Omental fat pad (tissue), 4 donors: ENCODE results near the gene ZP3. TPM values are rescaled to one million over a fixed set of nuclear protein-coding genes. Genes with fewer than 3 reads are reported as not detected.
"Not testable (repeated sequence)": the region's sequence is repeated elsewhere in the genome, so short reads cannot be mapped to it uniquely, and the experiment has no call there.

Source experiments
- ATAC-seq: fragments of 150-250 bp; one replicate; pipeline ENCODE4 v1.9.1; 2016; ENCODE audit warnings: mild to moderate bottlenecking, moderate library complexity; ENCODE audit not compliant: low FRiP score
- DNase-seq: peaks from one replicate; pipeline ENCODE4 v3.0.0-alpha.2; 2019; ENCODE audit warnings: low spot score
- total RNA-seq, 4 donors: library from RNA; depleted of rRNA; stranded (reverse); fragments of >200 nt; gene quantifications; one replicate each; pipeline ENCODE4 v1.1.0, GENCODE V29; 2016
- TF ChIP-seq, protein P1 (sequence below), 3 donors: fragments of 450-650 bp; IDR thresholded peaks; one replicate each; pipeline ENCODE4 v1.5.1; 2016 to 2017; ENCODE audit warnings: antibody characterized with exemption in 3 of 3, mild to moderate bottlenecking in 3 of 3, moderate library complexity in 2 of 3

ZP3 gene
- total RNA-seq, 4 donors from 2014 or later: 0.48 to 2.6 (median 0.65) TPM; not detected in 1

DNA sequence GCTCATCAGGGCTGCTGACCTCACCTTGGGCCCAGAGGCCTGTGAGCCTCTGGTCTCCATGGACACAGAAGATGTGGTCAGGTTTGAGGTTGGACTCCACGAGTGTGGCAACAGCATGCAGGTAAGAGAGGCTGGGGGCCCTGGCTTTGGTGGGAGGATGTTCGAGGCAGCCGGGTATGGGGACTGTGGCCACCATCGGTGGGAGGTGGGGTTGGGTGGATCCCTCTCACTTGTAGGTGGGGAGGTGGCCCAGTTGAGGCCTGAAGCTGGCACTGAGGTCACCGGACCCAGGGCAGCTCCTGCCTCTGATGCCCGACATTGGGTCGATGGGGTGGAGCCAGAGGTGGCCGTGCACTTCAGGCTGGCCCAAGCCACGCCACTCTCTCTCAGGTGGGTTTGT, 406 bp downstream of the ZP3 start:
- TF ChIP-seq, protein P1, sequence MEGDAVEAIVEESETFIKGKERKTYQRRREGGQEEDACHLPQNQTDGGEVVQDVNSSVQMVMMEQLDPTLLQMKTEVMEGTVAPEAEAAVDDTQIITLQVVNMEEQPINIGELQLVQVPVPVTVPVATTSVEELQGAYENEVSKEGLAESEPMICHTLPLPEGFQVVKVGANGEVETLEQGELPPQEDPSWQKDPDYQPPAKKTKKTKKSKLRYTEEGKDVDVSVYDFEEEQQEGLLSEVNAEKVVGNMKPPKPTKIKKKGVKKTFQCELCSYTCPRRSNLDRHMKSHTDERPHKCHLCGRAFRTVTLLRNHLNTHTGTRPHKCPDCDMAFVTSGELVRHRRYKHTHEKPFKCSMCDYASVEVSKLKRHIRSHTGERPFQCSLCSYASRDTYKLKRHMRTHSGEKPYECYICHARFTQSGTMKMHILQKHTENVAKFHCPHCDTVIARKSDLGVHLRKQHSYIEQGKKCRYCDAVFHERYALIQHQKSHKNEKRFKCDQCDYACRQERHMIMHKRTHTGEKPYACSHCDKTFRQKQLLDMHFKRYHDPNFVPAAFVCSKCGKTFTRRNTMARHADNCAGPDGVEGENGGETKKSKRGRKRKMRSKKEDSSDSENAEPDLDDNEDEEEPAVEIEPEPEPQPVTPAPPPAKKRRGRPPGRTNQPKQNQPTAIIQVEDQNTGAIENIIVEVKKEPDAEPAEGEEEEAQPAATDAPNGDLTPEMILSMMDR (IDR thresholded peaks at IDR 0.05): no peak
- ATAC-seq (no peak), DNase-seq (no peak)

DNA sequence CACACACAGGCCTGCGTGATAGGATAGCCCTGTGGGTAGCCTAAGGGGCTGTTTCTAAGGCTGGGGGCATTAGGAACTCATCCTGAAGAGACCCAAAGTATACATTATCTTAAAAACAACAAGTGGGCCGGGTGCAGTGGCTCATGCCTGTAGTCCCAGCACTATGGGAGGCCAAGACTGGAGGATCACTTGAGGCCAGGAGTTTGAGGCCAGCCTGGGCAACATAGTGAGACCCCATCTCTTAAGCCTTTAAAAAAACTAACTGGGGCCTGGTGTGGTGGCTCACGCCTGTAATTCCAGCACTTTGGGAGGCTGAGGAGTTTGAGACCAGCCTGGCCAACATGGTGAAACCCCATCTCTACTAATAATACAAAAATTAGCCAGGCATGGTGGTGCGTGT, 808 bp downstream of the ZP3 start:
- not testable (repeated sequence) for ATAC-seq, DNase-seq

DNA sequence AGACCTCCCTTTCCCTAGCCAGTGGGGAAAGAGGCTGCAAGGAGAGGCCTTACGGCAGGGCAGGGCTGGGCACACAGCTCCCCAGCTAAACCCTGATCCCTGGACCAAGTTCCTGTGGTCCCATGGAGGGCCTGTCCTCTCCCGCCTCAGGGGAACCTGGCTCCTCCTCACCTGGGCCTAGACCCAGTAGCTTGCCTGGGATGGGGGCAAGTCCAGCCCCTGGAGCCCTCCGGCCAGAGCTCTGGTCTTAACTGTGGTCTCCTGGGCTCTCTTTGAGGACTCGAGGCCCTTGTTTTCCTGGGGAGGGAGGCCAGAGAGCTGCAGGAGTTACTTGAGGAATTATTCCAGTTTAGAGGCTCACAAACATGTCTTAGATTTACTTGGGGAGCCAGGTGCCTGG, 1.5 kb downstream of the ZP3 start:
- DNase-seq (no peak), ATAC-seq (no peak)
- TF ChIP-seq, protein P1 (IDR thresholded peaks at IDR 0.05): no peak

DNA sequence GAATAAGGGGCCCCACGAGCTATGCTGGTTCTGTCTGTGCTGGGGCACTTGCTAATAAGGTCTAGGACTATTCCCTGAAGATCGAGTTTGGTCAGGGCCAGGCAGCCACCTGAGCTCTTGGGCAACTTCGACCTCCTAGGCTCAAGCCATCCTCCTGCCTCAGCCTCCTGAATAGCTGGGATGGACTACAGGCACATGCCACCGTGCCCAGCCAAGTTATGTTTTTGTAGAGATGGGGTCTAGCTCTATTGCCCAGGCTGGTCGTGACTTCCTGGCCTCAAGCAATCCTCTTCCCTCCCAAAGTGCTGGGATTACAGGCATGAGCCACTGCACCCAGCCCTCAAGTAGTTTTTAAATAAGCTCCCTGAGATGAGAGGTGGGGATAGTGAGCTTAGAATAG, 2.9 kb downstream of the ZP3 start:
- DNase-seq (no peak), ATAC-seq (no peak)
- TF ChIP-seq, protein P1 (IDR thresholded peaks at IDR 0.05): no peak

DNA sequence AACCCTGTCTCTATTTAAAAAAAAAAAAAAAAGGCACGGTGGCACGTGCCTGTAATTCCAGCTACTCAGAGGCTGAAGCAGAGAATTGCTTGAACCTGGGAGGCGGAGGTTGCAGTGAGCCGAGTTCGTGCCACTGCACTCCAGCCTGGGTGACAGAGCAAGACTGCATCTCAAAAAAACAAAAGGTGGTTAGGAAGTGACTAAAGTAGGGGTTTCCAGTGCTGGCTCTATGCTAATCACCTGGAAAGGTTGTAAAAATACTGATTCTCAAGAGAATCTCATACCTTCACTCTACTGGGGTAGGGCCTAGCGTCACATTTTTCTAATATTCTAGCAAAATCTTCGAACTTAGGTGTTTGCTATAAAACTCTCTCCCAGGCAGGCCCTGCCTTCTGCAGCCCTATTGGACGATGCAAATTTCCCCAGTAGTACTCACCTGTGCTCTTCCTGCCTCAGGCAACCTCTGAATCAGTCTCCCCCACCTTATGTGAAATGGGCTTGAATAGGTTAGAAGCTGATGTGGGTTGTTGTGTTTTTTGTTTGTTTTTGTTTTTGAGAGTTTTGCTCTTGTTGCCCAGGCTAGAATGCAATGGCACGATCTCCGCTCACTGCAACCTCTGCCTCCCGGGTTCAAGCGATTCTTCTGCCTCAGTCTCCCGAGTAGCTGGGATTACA, 3.5 kb downstream of the ZP3 start:
- TF ChIP-seq, protein P1 (IDR thresholded peaks at IDR 0.05): no peak
- no peak for ATAC-seq
- no peak for DNase-seq

DNA sequence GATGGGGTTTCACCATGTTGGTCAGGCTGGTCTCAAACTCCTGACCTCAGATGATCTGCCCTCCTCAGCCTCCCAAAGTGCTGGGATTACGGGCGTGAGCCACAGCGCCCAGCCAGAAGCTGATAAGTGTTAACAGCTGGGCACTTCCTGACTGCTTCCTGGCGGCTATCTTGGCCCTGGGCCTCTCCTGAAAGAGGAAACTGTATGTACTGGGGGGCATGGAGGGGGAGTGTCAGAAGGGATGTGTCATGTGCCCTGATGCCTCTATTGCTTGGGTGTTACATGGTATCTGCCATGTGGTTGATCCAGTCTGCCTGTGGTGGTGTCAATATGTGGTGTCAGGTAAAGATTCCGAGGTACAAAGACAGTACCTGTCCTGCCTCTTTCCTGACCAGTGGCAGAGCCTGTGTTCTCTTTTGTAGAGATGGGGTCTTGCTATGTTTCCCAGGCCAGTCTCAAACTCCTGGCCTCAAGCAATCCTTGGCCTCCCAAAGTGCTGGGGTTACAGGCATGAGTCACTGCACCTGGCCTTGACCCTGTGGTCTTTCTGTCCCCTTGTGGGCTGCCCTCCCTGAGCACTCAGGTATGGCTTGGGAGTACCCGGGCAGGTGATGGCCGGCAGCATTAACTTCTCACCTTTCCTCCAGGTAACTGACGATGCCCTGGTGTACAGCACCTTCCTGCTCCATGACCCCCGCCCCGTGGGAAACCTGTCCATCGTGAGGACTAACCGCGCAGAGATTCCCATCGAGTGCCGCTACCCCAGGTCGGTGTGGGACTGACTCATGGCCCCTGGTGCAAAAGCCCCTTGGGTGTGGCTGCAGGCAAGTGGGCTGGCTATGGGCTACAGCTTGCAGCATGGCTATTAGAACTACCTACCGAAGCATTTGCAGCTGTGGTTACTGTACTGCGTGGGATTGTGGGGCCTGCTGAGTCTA, 4.4 kb downstream of the ZP3 start:
- no peak for ATAC-seq
- DNase-seq: no peak
- TF ChIP-seq, protein P1 (IDR thresholded peaks at IDR 0.05): no peak

DNA sequence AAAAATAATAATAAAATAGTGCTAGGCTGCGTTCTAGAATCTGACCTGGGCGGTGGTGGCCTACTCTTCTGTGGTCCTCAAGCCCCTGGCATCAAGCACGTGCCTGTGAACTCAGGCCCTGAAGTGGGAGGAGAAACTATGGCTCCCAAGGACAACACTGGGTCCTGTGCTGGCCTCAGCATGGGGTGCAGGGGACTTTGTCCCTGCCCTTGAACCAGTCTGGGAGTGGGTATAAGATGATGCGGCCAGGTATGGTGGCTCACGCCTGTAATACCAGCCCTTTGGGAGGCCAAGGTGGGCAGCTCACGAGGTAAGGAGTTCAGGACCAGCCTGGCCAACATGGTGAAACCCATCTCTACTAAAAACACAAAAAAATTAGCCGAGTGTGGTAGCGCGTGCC, 5.5 kb downstream of the ZP3 start:
- ATAC-seq (no peak), DNase-seq (no peak)

More for the DNA sequence above, 5.5 kb downstream of the ZP3 start:
- TF ChIP-seq, protein P1 (IDR thresholded peaks at IDR 0.05): no peak
